ENCODE data around the gene SPRY4.
"Not testable (repeated sequence)": the region's sequence is repeated elsewhere in the genome, so short reads cannot be mapped to it uniquely, and the experiment has no call there.

Gene SPRY4

DNA sequence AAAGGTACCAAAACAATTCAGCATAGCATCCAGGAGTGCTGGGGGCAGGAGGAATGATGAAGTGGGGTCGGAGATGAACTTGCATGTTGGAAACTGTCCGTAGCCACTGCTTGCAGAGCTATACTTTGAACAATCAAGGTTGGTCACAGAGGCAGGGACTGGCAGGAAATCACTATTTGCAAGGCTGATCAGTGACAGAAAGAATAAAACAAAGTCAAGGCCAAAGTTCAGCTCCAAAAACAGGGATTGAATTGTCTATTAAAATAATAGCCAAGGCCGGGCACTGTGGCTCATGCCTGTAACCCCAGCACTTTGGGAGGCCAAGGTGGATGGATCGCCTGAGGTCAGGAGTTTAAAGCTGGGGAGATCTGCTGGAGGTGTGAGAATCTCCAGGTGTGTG lies 18.7 kb upstream of the SPRY4 start:
- no peak for DNase-seq (ENCODE audit: low read depth)

DNA sequence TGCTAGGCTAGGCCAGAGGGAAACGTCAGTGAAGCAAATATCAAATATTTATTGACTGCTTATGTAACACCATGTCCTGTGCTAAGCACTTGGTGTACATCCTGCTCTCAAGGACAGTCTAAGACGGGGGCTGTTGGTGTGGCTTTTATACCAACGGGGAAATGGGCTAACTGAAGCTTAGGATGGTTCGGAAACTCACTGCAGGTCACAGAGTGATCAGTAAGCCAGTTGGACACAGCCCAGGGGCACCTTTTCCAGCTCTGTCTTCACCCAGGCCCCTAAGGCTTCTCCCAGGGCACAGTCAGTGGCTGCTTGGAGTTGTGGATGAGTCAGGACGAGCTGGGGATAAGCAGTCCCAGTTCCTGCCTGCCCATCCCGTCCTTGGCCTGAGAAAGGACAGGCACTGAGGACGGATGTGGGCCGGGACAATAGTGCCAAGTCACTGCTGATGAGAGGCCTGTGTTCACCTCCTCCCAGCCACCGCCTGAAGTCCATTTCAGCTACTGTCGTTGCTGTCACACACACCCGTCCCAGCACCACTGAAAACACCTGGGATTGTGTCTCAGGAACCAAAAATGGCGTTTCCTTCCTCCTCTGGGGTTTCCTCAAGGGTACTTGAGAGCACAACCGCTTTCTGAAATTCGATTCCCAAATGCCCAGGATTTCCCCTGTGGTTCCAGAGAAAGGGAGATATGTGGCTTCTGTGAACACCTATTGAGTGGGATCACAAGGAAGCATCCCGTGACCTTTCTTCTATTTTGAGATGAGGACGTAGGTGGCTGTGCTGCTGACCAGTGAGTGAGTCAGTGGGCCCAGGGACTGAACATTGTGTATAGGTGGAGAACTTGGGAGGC lies 17.5 kb upstream of the SPRY4 start:
- no peak for TF ChIP-seq POLR2A (IDR thresholded peaks at IDR 0.05; ENCODE audit: extremely low read depth, insufficient read length)
- no peak for TF ChIP-seq MYC (IDR thresholded peaks at IDR 0.05; ENCODE audit: low read depth, low read length)
- TF ChIP-seq, protein P1, sequence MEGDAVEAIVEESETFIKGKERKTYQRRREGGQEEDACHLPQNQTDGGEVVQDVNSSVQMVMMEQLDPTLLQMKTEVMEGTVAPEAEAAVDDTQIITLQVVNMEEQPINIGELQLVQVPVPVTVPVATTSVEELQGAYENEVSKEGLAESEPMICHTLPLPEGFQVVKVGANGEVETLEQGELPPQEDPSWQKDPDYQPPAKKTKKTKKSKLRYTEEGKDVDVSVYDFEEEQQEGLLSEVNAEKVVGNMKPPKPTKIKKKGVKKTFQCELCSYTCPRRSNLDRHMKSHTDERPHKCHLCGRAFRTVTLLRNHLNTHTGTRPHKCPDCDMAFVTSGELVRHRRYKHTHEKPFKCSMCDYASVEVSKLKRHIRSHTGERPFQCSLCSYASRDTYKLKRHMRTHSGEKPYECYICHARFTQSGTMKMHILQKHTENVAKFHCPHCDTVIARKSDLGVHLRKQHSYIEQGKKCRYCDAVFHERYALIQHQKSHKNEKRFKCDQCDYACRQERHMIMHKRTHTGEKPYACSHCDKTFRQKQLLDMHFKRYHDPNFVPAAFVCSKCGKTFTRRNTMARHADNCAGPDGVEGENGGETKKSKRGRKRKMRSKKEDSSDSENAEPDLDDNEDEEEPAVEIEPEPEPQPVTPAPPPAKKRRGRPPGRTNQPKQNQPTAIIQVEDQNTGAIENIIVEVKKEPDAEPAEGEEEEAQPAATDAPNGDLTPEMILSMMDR (IDR thresholded peaks at IDR 0.05; ENCODE audit: low read depth, low read length) = no peak
- TF ChIP-seq, protein P2, sequence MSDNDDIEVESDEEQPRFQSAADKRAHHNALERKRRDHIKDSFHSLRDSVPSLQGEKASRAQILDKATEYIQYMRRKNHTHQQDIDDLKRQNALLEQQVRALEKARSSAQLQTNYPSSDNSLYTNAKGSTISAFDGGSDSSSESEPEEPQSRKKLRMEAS (IDR thresholded peaks at IDR 0.05; ENCODE audit: low read depth, low read length) = no peak
- DNase-seq (ENCODE audit: low read depth) = no peak
- H3K4me3 ChIP-seq (ENCODE audit: low read depth, low read length) = no peak overlapping the region

More for the DNA sequence above, 18.7 kb upstream of the SPRY4 start:
- TF ChIP-seq POLR2A (IDR thresholded peaks at IDR 0.05; ENCODE audit: extremely low read depth, insufficient read length) = no peak
- TF ChIP-seq, protein P1 (IDR thresholded peaks at IDR 0.05; ENCODE audit: low read depth, low read length) = no peak
- TF ChIP-seq, protein P2 (IDR thresholded peaks at IDR 0.05; ENCODE audit: low read depth, low read length) = no peak
- TF ChIP-seq MYC (IDR thresholded peaks at IDR 0.05; ENCODE audit: low read depth, low read length) = no peak
- H3K4me3 ChIP-seq (ENCODE audit: low read depth, low read length) = no peak overlapping the region

DNA sequence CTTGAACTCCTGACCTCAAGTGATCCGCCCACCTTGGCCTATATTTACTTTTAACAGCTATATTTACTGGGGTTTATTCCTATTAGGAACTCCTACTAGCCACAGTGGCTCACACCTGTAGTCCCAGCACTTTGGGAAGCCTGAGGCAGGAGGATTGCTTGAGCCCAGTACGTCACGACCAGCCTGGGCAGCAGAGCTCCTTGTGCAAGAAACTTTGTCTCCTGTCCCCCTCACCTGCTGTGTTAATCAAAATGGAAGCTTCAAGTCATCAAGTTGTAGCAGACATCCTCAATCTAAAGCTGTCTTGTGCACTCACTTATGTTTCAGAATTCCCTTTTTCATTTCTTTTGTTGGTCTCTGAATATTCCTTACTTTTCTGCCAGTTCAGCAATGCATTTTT lies 15.0 kb upstream of the SPRY4 start:
- TF ChIP-seq, protein P1 (IDR thresholded peaks at IDR 0.05; ENCODE audit: low read depth, low read length) = no peak
- TF ChIP-seq MYC (IDR thresholded peaks at IDR 0.05; ENCODE audit: low read depth, low read length) (no peak), POLR2A (IDR thresholded peaks at IDR 0.05; ENCODE audit: extremely low read depth, insufficient read length) (no peak)
- TF ChIP-seq, protein P2 (IDR thresholded peaks at IDR 0.05; ENCODE audit: low read depth, low read length) = no peak
- no peak overlapping the region for H3K4me3 ChIP-seq (ENCODE audit: low read depth, low read length)
- DNase-seq (ENCODE audit: low read depth) = no peak

DNA sequence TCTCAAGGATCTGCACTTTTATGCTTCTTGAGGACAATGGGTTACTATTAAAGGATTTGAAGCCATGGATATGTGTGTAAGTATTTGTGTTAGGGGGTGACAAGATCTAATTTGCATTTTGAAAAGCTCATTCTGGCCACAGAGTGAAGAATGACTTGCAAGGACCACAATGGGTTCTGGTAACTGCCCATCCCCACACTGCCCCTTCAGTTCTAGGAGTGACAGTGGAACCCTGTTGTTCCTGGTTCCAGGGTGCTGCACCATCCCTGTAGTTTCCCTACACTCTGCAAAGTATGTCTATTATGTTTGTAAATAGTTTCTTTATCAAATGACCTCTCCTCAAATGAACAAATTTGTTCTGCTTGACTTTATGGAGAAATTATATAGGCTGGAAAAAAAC lies 9.7 kb upstream of the SPRY4 start:
- TF ChIP-seq, protein P1 (IDR thresholded peaks at IDR 0.05; ENCODE audit: low read depth, low read length) = no peak
- TF ChIP-seq, protein P2 (IDR thresholded peaks at IDR 0.05; ENCODE audit: low read depth, low read length) = no peak
- TF ChIP-seq MYC (IDR thresholded peaks at IDR 0.05; ENCODE audit: low read depth, low read length) (no peak), POLR2A (IDR thresholded peaks at IDR 0.05; ENCODE audit: extremely low read depth, insufficient read length) (no peak)
- no peak overlapping the region for H3K4me3 ChIP-seq (ENCODE audit: low read depth, low read length)
- no peak for DNase-seq (ENCODE audit: low read depth)

DNA sequence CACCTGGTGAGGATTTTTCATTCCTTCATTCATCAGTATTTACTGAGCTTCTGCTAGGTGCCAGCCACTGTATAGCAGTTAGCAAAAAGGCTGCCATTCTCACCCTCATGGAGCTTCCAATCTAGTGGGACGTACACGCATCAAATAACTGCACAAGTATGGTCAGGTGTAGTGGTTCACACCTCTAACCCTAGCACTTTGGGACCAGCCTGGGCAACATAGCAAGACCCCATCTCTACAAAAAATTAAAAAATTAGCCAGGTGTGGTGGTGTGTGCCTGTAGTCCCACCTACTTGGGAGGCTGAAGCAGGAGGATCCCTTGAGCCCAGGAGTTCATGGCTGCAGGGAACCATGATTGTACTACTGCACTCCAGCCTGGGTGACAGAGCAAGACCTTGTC lies 8.9 kb upstream of the SPRY4 start:
- not testable (repeated sequence) for H3K4me3 ChIP-seq (ENCODE audit: low read depth, low read length); DNase-seq (ENCODE audit: low read depth)

DNA sequence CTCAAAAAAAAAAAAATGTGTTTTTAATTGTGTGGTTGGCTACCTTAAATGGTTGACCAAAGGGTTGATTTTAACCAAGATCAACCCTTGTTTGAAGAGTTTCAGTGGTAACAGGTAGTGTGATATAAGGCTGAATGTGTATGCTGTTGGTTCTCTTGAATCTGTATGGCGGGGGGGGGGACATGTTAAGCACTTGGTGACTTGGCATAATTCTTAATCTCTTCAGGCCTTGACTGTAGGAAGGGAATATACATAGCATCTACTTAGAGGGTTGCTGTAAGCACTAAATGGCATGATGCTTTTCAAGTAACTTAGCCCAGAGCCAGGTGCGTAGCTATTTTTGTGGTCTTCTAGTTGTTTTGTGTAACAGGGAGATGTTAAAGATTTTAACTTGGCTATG lies 5.6 kb upstream of the SPRY4 start:
- no peak for DNase-seq (ENCODE audit: low read depth)
- H3K4me3 ChIP-seq (ENCODE audit: low read depth, low read length) = no peak overlapping the region
- TF ChIP-seq MYC (IDR thresholded peaks at IDR 0.05; ENCODE audit: low read depth, low read length) (no peak), POLR2A (IDR thresholded peaks at IDR 0.05; ENCODE audit: extremely low read depth, insufficient read length) (no peak)
- TF ChIP-seq, protein P2 (IDR thresholded peaks at IDR 0.05; ENCODE audit: low read depth, low read length) = no peak
- TF ChIP-seq, protein P1 (IDR thresholded peaks at IDR 0.05; ENCODE audit: low read depth, low read length) = no peak
